ENCODE measurements around the gene HOXA4. TPM values are rescaled to one million over a fixed set of nuclear protein-coding genes. Genes with fewer than 3 reads are reported as not detected.

Gene HOXA4
- total RNA-seq, 1 experiment from 2014 or later, result 1.0 TPM

- Mint-ChIP-seq H3K9me3 (ENCODE audit: low read depth, unreplicated experiment) (no peaks in the 10 kb centered on the region), H3K36me3 (ENCODE audit: insufficient read depth, unreplicated experiment) (peaks cover 62% of the 10 kb centered on the region), H3K4me3 (ENCODE audit: low read depth, unreplicated experiment) (no peak overlapping the region), H3K27me3 (ENCODE audit: unreplicated experiment) (no peaks in the 10 kb centered on the region), H3K4me1 (ENCODE audit: low read depth, unreplicated experiment) (peaks cover 62% of the 10 kb centered on the region), H3K27ac (ENCODE audit: unreplicated experiment) (no peak overlapping the region)
- CTCF ChIA-PET, result interaction anchor here (0.6 to 2.0 kb wide), 2 partner anchors 20 to 151 kb away, joined by 8 to 9 read pairs; no protein-coding TSS in a partner anchor
- no peak for DNase-seq
- BruUV-seq (replicated peaks), result no TSS peak
- no peak for TF ChIP-seq CTCF (IDR thresholded peaks at IDR 0.05; ENCODE audit: unreplicated experiment)
- intact Hi-C loops (cut with micrococcal nuclease; ENCODE audit: unreplicated experiment), result no loop called here
Observed at GRCh38 chr7:27118580-27118979, 12.0 kb downstream of the HOXA4 start.

GRCh38 chr7:27117887-27118491 lies 12.6 kb downstream of the HOXA4 start:
- DNase-seq, result no peak
- intact Hi-C loops (cut with micrococcal nuclease; ENCODE audit: unreplicated experiment), result no loop called here
- peaks cover 58% of the 10 kb centered on the region for H3K4me1 Mint-ChIP-seq (ENCODE audit: low read depth, unreplicated experiment)
- no peak overlapping the region for H3K27ac Mint-ChIP-seq (ENCODE audit: unreplicated experiment)
- no TSS peak for BruUV-seq (replicated peaks)
- no peak for TF ChIP-seq CTCF (IDR thresholded peaks at IDR 0.05; ENCODE audit: unreplicated experiment)
- H3K9me3 Mint-ChIP-seq (ENCODE audit: low read depth, unreplicated experiment), result no peaks in the 10 kb centered on the region
- H3K4me3 Mint-ChIP-seq (ENCODE audit: low read depth, unreplicated experiment), result no peak overlapping the region
- no peaks in the 10 kb centered on the region for H3K27me3 Mint-ChIP-seq (ENCODE audit: unreplicated experiment)
- peaks cover 65% of the 10 kb centered on the region for H3K36me3 Mint-ChIP-seq (ENCODE audit: insufficient read depth, unreplicated experiment)
- CTCF ChIA-PET, result interaction anchor here (0.6 to 2.0 kb wide), 2 partner anchors 19 to 151 kb away, joined by 8 to 9 read pairs; no protein-coding TSS in a partner anchor

- no peaks in the 10 kb centered on the region for H3K27me3 Mint-ChIP-seq (ENCODE audit: unreplicated experiment)
- no peak for TF ChIP-seq CTCF (IDR thresholded peaks at IDR 0.05; ENCODE audit: unreplicated experiment)
- BruUV-seq (replicated peaks), result no TSS peak
- H3K4me3 Mint-ChIP-seq (ENCODE audit: low read depth, unreplicated experiment), result no peak overlapping the region
- H3K9me3 Mint-ChIP-seq (ENCODE audit: low read depth, unreplicated experiment), result no peaks in the 10 kb centered on the region
- peaks cover 60% of the 10 kb centered on the region for H3K4me1 Mint-ChIP-seq (ENCODE audit: low read depth, unreplicated experiment)
- CTCF ChIA-PET, result interaction anchor here (0.6 to 2.0 kb wide), 2 partner anchors 18 to 740 kb away, joined by 3 to 9 read pairs; no protein-coding TSS in a partner anchor
- no peak overlapping the region for H3K27ac Mint-ChIP-seq (ENCODE audit: unreplicated experiment)
- H3K36me3 Mint-ChIP-seq (ENCODE audit: insufficient read depth, unreplicated experiment), result peaks cover 59% of the 10 kb centered on the region
- no peak for DNase-seq
- intact Hi-C loops (cut with micrococcal nuclease; ENCODE audit: unreplicated experiment), result no loop called here
Observed at GRCh38 chr7:27116962-27117886, 13.3 kb downstream of the HOXA4 start.

- TSS peak; percentile 43 for BruUV-seq (replicated peaks)
- intact Hi-C loops (cut with micrococcal nuclease; ENCODE audit: unreplicated experiment), result no loop called here
- Mint-ChIP-seq H3K4me3 (ENCODE audit: low read depth, unreplicated experiment) (peak overlapping the region; percentile 78), H3K36me3 (ENCODE audit: insufficient read depth, unreplicated experiment) (peaks cover 56% of the 10 kb centered on the region), H3K27ac (ENCODE audit: unreplicated experiment) (peak overlapping the region; percentile 3), H3K9me3 (ENCODE audit: low read depth, unreplicated experiment) (no peaks in the 10 kb centered on the region), H3K4me1 (ENCODE audit: low read depth, unreplicated experiment) (peaks cover 64% of the 10 kb centered on the region), H3K27me3 (ENCODE audit: unreplicated experiment) (no peaks in the 10 kb centered on the region)
- TF ChIP-seq CTCF (IDR thresholded peaks at IDR 0.05; ENCODE audit: unreplicated experiment), result no peak
- CTCF ChIA-PET, result interaction anchor here (0.6 to 2.0 kb wide), 2 partner anchors 17 to 739 kb away, joined by 3 to 9 read pairs; no protein-coding TSS in a partner anchor
- DNase-seq, result no peak
Observed at GRCh38 chr7:27116031-27116961, 14.3 kb downstream of the HOXA4 start.
